ENCODE results near the gene KLHL29. TPM values are rescaled to one million over a fixed set of nuclear protein-coding genes. Genes with fewer than 3 reads are reported as not detected.

Gene KLHL29
- total and polyA plus RNA-seq, 2 donors (not counting 3 experiments of a cell fraction or from before 2014, with no cell fraction given): 4.6 to 12.7 TPM

DNA sequence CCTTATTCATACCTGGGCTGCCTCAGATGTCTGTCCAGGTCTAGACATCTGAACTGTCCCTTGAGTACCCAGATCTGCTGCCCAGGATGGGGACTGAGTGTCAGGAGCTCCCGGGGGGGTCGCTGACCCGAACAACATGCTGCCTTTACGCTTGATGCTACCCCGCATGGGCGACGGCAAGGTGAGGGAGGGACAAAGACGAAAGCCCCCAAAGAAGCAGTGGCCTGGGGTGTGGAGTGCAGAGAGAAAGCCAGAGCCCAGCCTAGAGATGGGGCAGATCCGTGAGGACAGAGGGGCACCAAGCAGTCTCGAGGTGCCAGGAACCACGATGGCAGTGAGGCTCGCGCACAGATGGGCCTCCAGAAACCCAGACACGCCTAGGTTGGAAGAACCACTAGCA lies 307.3 kb downstream of the KLHL29 start:
- Histone ChIP-seq H3K4me1 (ENCODE audit: control insufficient read depth, extremely low read depth, insufficient read depth, low read length) (no peaks in the 10 kb centered on the region), H3K4me2 (ENCODE audit: insufficient read depth, low read length) (no peak overlapping the region), H4K20me1 (replicated peaks; ENCODE audit: control insufficient read depth, extremely low read depth, insufficient read depth, low read length) (no peaks in the 10 kb centered on the region), H3K9me3 (replicated peaks; ENCODE audit: control insufficient read depth, insufficient read depth, low read length) (no peaks in the 10 kb centered on the region), H3K79me2 (ENCODE audit: control insufficient read depth, insufficient read depth, low read length) (no peaks in the 10 kb centered on the region), H3K9me1 (replicated peaks; ENCODE audit: control insufficient read depth, extremely low read depth, insufficient read depth, low read length) (no peaks in the 10 kb centered on the region), H3K36me3 (ENCODE audit: control insufficient read depth in 2 of 2, extremely low read depth in 1 of 2, insufficient read depth in 2 of 2, low read length in 2 of 2) (peaks cover 0 to 3% of the 10 kb centered on the region in 2 experiments), H3K4me3 (replicated peaks in 1 of 3; ENCODE audit: insufficient read depth in 1 of 3, low read depth in 1 of 3, low read length in 3 of 3) (no peak overlapping the region), H3K27ac (ENCODE audit: insufficient read depth, low read depth, low read length) (no peak overlapping the region), H3K9ac (replicated peaks; ENCODE audit: extremely low read depth, insufficient read depth, low read length) (no peak overlapping the region), H3K27me3 (ENCODE audit: control insufficient read depth in 2 of 2, insufficient read depth in 2 of 2, low read length in 2 of 2) (no peaks in the 10 kb centered on the region), H2AFZ (ENCODE audit: low read depth, low read length) (no peak overlapping the region)
- CTCF ChIA-PET: no interaction called here
- DNase-seq (ENCODE audit: low read depth, low spot score): no peak
- FAIRE-seq: no peak
- dilution Hi-C loops (cut with MboI; ENCODE audit: extremely low pct_ligation_motif_present, low sequenced_read_pairs): no loop called here
- intact Hi-C loops (cut with micrococcal nuclease): no loop called here
- POLR2A ChIA-PET: interaction anchor here (0.6 kb wide), 1 partner anchor 217 kb away, joined by 4 read pairs; no protein-coding TSS in a partner anchor
- TF ChIP-seq EZH2 (IDR thresholded peaks at IDR 0.05; ENCODE audit: borderline replicate concordance, low read depth, low read length, severe bottlenecking): no peak
- TF ChIP-seq FOS (IDR thresholded peaks at IDR 0.05; ENCODE audit: borderline replicate concordance, insufficient read depth, low read length): no peak
- TF ChIP-seq MYC (IDR thresholded peaks at IDR 0.05; ENCODE audit: low read depth, low read length): no peak
- no peak for TF ChIP-seq POLR2AphosphoS5 (IDR thresholded peaks at IDR 0.05; ENCODE audit: insufficient read depth, low read depth, low read length)
- TF ChIP-seq, protein P1, sequence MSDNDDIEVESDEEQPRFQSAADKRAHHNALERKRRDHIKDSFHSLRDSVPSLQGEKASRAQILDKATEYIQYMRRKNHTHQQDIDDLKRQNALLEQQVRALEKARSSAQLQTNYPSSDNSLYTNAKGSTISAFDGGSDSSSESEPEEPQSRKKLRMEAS (IDR thresholded peaks at IDR 0.05; ENCODE audit: insufficient read depth, insufficient read length): no peak
- no peak for TF ChIP-seq JUN (IDR thresholded peaks at IDR 0.05; ENCODE audit: borderline replicate concordance, insufficient read depth, insufficient read length, low read depth)
- TF ChIP-seq, protein P2, sequence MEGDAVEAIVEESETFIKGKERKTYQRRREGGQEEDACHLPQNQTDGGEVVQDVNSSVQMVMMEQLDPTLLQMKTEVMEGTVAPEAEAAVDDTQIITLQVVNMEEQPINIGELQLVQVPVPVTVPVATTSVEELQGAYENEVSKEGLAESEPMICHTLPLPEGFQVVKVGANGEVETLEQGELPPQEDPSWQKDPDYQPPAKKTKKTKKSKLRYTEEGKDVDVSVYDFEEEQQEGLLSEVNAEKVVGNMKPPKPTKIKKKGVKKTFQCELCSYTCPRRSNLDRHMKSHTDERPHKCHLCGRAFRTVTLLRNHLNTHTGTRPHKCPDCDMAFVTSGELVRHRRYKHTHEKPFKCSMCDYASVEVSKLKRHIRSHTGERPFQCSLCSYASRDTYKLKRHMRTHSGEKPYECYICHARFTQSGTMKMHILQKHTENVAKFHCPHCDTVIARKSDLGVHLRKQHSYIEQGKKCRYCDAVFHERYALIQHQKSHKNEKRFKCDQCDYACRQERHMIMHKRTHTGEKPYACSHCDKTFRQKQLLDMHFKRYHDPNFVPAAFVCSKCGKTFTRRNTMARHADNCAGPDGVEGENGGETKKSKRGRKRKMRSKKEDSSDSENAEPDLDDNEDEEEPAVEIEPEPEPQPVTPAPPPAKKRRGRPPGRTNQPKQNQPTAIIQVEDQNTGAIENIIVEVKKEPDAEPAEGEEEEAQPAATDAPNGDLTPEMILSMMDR (IDR thresholded peaks at IDR 0.05; ENCODE audit: extremely low read depth in 1 of 2, insufficient read depth in 1 of 2, low read depth in 1 of 2, low read length in 2 of 2): no peak
- TF ChIP-seq GATA2 (IDR thresholded peaks at IDR 0.05; ENCODE audit: insufficient read depth, insufficient read length, low read depth, low read length): no peak
- TF ChIP-seq POLR2A (IDR thresholded peaks at IDR 0.05; ENCODE audit: low read depth, low read length): no peak
- BruUV-seq (replicated peaks): no TSS peak

Data from endothelial cell of umbilical vein (primary cell).